Cardiac muscle cell (in vitro differentiated cells and primary cell): ENCODE measurements around the gene FBXL19. TPM values are rescaled to one million over a fixed set of nuclear protein-coding genes. Genes with fewer than 3 reads are reported as not detected.

Source experiments
- DNase-seq, 2 donors: peaks; one replicate each; pipeline versions ENCODE4 v3.0.0 to v3.0.0-alpha.2; 2010 to 2017; ENCODE audit warnings: low read depth in 1 of 2, low spot score in 1 of 2
- H3K27ac ChIP-seq: fragments of 200-600 bp; sonication (generic); 2 replicates; pipeline ENCODE4 v1.5.1; 2016
- H3K27me3 ChIP-seq: fragments of 200-600 bp; sonication (generic); 2 replicates; pipeline ENCODE4 v1.6.0; 2016; ENCODE audit warnings: control low read depth
- H3K36me3 ChIP-seq: fragments of 200-600 bp; sonication (generic); 2 replicates; pipeline ENCODE4 v1.5.1; 2016; ENCODE audit warnings: control low read depth
- H3K4me1 ChIP-seq: fragments of 200-600 bp; sonication (generic); 2 replicates; pipeline ENCODE4 v1.8.1; 2017; ENCODE audit warnings: low read depth, mild to moderate bottlenecking, mixed run types
- H3K4me3 ChIP-seq: fragments of 200-600 bp; sonication (generic); 2 replicates; pipeline ENCODE4 v1.5.1; 2016; ENCODE audit warnings: mild to moderate bottlenecking
- H3K9me3 ChIP-seq: fragments of 200-600 bp; sonication (generic); 2 replicates; pipeline ENCODE4 v1.5.1; 2017; ENCODE audit warnings: low read depth, mild to moderate bottlenecking, control low read depth
- CTCF ChIP-seq: IDR thresholded peaks from 2 replicates; pipeline ENCODE4 v1.5.1; 2012; ENCODE audit warnings: low read depth, mild to moderate bottlenecking, low read length
- polyA plus RNA-seq: library from polyadenylated mRNA; unstranded; fragments of >200 nt; fragmentation: Nextera tagmentation; extraction: Ambion mirVana; gene quantifications from 2 replicates; pipeline ENCODE4 v1.2.1, GENCODE V29; 2016
- total RNA-seq: library from RNA; depleted of rRNA; stranded (reverse); fragments of >200 nt; gene quantifications from 2 replicates; pipeline ENCODE4 v1.2.3, GENCODE V29; 2016

Gene FBXL19
- total and polyA plus RNA-seq, 2 experiments from 2014 or later = 4.0 to 60.0 TPM

- TF ChIP-seq CTCF = no peak
- Histone ChIP-seq H3K4me1 (no peaks in the 10 kb centered on the region), H3K27me3 (no peaks in the 10 kb centered on the region), H3K9me3 (no peaks in the 10 kb centered on the region), H3K27ac (no peak overlapping the region), H3K4me3 (no peak overlapping the region), H3K36me3 (peaks cover 57% of the 10 kb centered on the region)
- no peak for DNase-seq
Observed at GRCh38 chr16:30972872-30973271, 49.5 kb downstream of the FBXL19 start.

- H3K9me3 ChIP-seq = no peaks in the 10 kb centered on the region
- H3K4me1 ChIP-seq = no peaks in the 10 kb centered on the region
- no peaks in the 10 kb centered on the region for H3K27me3 ChIP-seq
- peaks cover 51% of the 10 kb centered on the region for H3K36me3 ChIP-seq
- no peak for DNase-seq
- H3K27ac ChIP-seq = no peak overlapping the region
- no peak for TF ChIP-seq CTCF
- H3K4me3 ChIP-seq = no peak overlapping the region
Observed at GRCh38 chr16:30974348-30974747, 51.0 kb downstream of the FBXL19 start.

- no peak for TF ChIP-seq CTCF
- Histone ChIP-seq H3K4me3 (no peak overlapping the region), H3K27ac (no peak overlapping the region), H3K4me1 (no peaks in the 10 kb centered on the region), H3K27me3 (no peaks in the 10 kb centered on the region), H3K36me3 (peaks cover 57% of the 10 kb centered on the region), H3K9me3 (no peaks in the 10 kb centered on the region)
- no peak for DNase-seq
Observed at GRCh38 chr16:30976486-30976885, 53.1 kb downstream of the FBXL19 start.

- no peaks in the 10 kb centered on the region for H3K4me1 ChIP-seq
- H3K36me3 ChIP-seq = peaks cover 58% of the 10 kb centered on the region
- no peak for DNase-seq
- H3K27me3 ChIP-seq = no peaks in the 10 kb centered on the region
- no peak overlapping the region for H3K4me3 ChIP-seq
- H3K9me3 ChIP-seq = no peaks in the 10 kb centered on the region
- no peak overlapping the region for H3K27ac ChIP-seq
- TF ChIP-seq CTCF = peak; percentile 29
Observed at GRCh38 chr16:30977502-30977901, 54.1 kb downstream of the FBXL19 start.

- Histone ChIP-seq H3K4me3 (no peak overlapping the region), H3K36me3 (peaks cover 45% of the 10 kb centered on the region), H3K27ac (no peak overlapping the region), H3K27me3 (no peaks in the 10 kb centered on the region), H3K4me1 (no peaks in the 10 kb centered on the region), H3K9me3 (no peaks in the 10 kb centered on the region)
- DNase-seq = no peak
- TF ChIP-seq CTCF = no peak
Observed at GRCh38 chr16:30979170-30980022, 56.0 kb downstream of the FBXL19 start.
